CD4-positive, alpha-beta T cell (primary cell): ENCODE data around the gene MPP7. TPM values are rescaled to one million over a fixed set of nuclear protein-coding genes. Genes with fewer than 3 reads are reported as not detected.

Experiments
- ATAC-seq: fragments of 200-7000 bp; cut with Tn5 transposase; one replicate; pipeline ENCODE4 v1.10.0; 2022; ENCODE audit warnings: mild to moderate bottlenecking; ENCODE audit not compliant: poor library complexity
- CTCF ChIA-PET: fragments of 350-600 bp; sonication (Branson Sonifier 250); formaldehyde crosslinking; loops from one replicate; lab custom pipeline; 2021; ENCODE audit warnings: antibody characterized with exemption, inconsistent platforms; lab: Charles Lee
- POLR2A ChIA-PET: fragments of 350-600 bp; sonication (Branson Sonifier 250); formaldehyde crosslinking; loops from one replicate; lab custom pipeline; 2021; ENCODE audit warnings: antibody characterized with exemption, inconsistent platforms; lab: Charles Lee
- DNase-seq, 14 experiments: peaks; one replicate each; pipeline ENCODE4 v3.0.0-alpha.2; 2013 to 2020; ENCODE audit warnings: mixed read lengths in 2 of 14
- H3K27ac ChIP-seq, 2 donors: one replicate each; pipeline versions ENCODE4 v1.5.1 to v1.7.0; 2013; ENCODE audit warnings: low read length in 2 of 2, low read depth in 1 of 2, mild to moderate bottlenecking in 1 of 2
- H3K27me3 ChIP-seq, 2 experiments: 1 replicate in 1 of 2; 2 replicates in 1 of 2; pipeline versions ENCODE4 v1.6.1 to v1.7.0; 2013; ENCODE audit warnings: low read length in 2 of 2, control low read depth in 1 of 2, mild to moderate bottlenecking in 1 of 2, moderate library complexity in 1 of 2; ENCODE audit not compliant: insufficient read depth in 2 of 2, control insufficient read depth in 1 of 2
- H3K36me3 ChIP-seq: one replicate; pipeline ENCODE4 v1.6.1; 2013; ENCODE audit warnings: low read length, control low read depth; ENCODE audit not compliant: insufficient read depth
- H3K4me1 ChIP-seq: one replicate; pipeline ENCODE4 v1.6.1; 2013; ENCODE audit warnings: low read length, control low read depth; ENCODE audit not compliant: insufficient read depth
- H3K4me3 ChIP-seq: one replicate; pipeline ENCODE4 v1.5.1; 2013; ENCODE audit warnings: mild to moderate bottlenecking, low read length, moderate library complexity
- H3K9me3 ChIP-seq, 2 experiments: 1 replicate in 1 of 2; 2 replicates in 1 of 2; pipeline versions ENCODE4 v1.6.1 to v1.7.0; 2013; ENCODE audit warnings: low read length in 2 of 2, mild to moderate bottlenecking in 2 of 2, control low read depth in 1 of 2, moderate library complexity in 1 of 2; ENCODE audit not compliant: control insufficient read depth in 1 of 2, insufficient read depth in 1 of 2
- H3K27ac Mint-ChIP-seq: one replicate; pipeline ENCODE4 v1.8.0; 2020; ENCODE audit warnings: mixed read lengths
- H3K27me3 Mint-ChIP-seq: one replicate; pipeline ENCODE4 v1.8.0; 2021; ENCODE audit warnings: mixed read lengths
- H3K36me3 Mint-ChIP-seq: one replicate; pipeline ENCODE4 v1.8.0; 2021; ENCODE audit warnings: low read depth, mixed read lengths
- H3K4me1 Mint-ChIP-seq: one replicate; pipeline ENCODE4 v1.8.0; 2021; ENCODE audit warnings: low read depth, mixed read lengths
- H3K4me3 Mint-ChIP-seq: one replicate; pipeline ENCODE4 v1.8.0; 2020; ENCODE audit warnings: mild to moderate bottlenecking, mixed read lengths
- H3K9me3 Mint-ChIP-seq: one replicate; pipeline ENCODE4 v1.8.0; 2020; ENCODE audit warnings: mixed read lengths
- intact Hi-C, 2 experiments: fragments of 100-400 bp; cut with DNase I in 1 of 2; cut with micrococcal nuclease in 1 of 2; formaldehyde crosslinking; loops; one replicate each; pipeline versions ENCODE4 v1.15.1 to v1.9.0; 2023 to 2025; cut with DNase I, micrococcal nuclease
- total RNA-seq, 174 experiments: library from RNA in 2 of 174; stranded (reverse) in 2 of 174; gene quantifications; one replicate each; pipeline ENCODE4 v1.2.3 and lab custom pipeline; 2021 to 2026
- TF ChIP-seq, protein P1 (sequence below): fragments of 200-600 bp; IDR thresholded peaks from one replicate; pipeline ENCODE4 v1.8.0; 2022; ENCODE audit warnings: antibody characterized with exemption, mild to moderate bottlenecking

MPP7 gene
- total RNA-seq, 2 experiments from 2014 or later, result 30.4 to 32.5 TPM

DNA sequence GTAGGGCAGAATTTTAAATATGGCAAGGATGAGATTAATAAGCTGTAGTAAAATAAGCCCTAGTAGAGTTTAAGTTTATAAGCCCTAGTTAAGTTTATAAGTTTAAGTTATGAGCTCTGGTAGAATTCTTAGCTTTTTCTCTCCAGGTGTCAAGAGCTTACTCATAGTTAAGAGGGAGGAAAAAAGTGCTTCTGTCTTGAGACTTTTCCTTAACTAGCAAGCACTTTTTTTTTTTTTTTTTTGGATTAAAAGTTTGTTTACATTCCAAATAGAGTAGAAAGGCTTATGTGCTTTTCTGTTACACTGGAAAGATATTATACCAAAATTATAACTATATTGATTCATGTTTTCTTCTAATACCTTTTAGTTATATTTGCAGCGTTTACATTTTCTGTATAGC, 25.5 kb upstream of the MPP7 start:
- no peaks in the 10 kb centered on the region for H3K27me3 ChIP-seq
- POLR2A ChIA-PET, result interaction anchor here (3.0 to 12.5 kb wide), 2 partner anchors 26 to 39 kb away, joined by 17 to 312 read pairs; partner anchors contain the start of gene MPP7
- H3K9me3 ChIP-seq, result no peaks in the 10 kb centered on the region
- H3K4me1 ChIP-seq, result peaks cover 45% of the 10 kb centered on the region
- DNase-seq (no peak), ATAC-seq (no peak)
- H3K36me3 ChIP-seq, result peaks cover 4% of the 10 kb centered on the region
- H3K4me3 ChIP-seq, result no peak overlapping the region
- TF ChIP-seq, protein P1, sequence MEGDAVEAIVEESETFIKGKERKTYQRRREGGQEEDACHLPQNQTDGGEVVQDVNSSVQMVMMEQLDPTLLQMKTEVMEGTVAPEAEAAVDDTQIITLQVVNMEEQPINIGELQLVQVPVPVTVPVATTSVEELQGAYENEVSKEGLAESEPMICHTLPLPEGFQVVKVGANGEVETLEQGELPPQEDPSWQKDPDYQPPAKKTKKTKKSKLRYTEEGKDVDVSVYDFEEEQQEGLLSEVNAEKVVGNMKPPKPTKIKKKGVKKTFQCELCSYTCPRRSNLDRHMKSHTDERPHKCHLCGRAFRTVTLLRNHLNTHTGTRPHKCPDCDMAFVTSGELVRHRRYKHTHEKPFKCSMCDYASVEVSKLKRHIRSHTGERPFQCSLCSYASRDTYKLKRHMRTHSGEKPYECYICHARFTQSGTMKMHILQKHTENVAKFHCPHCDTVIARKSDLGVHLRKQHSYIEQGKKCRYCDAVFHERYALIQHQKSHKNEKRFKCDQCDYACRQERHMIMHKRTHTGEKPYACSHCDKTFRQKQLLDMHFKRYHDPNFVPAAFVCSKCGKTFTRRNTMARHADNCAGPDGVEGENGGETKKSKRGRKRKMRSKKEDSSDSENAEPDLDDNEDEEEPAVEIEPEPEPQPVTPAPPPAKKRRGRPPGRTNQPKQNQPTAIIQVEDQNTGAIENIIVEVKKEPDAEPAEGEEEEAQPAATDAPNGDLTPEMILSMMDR, result no peak
- Mint-ChIP-seq H3K9me3 (no peaks in the 10 kb centered on the region), H3K27ac (no peak overlapping the region), H3K4me1 (peaks cover 75% of the 10 kb centered on the region), H3K27me3 (no peaks in the 10 kb centered on the region), H3K4me3 (no peak overlapping the region), H3K36me3 (peaks cover 2% of the 10 kb centered on the region)
- CTCF ChIA-PET, result interaction anchor here (0.7 to 6.0 kb wide), 5 partner anchors 17 to 611 kb away, joined by 3 to 28 read pairs (median 3); partner anchors contain the start of gene MPP7
- no peak overlapping the region for H3K27ac ChIP-seq
- intact Hi-C loops, result no loop called here

DNA sequence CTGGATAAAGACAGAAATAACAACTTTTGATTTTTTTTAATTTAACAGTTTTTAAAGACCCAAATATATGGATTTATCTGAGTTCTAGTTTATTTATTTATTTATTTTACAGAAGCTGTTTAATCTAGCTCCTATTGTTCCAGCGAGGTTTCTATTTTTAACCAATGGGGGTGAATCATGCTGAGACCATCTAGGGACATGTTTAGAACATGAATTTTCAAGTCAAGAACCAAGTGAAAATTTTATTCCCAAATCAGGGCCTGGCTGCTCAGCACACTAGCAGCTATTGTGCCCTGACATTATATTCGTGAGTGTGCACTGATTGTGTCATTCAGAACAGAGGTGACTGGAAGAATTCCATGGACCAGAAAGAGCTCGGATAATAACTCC, 24.6 kb upstream of the MPP7 start:
- no peaks in the 10 kb centered on the region for H3K9me3 ChIP-seq
- POLR2A ChIA-PET, result interaction anchor here (0.8 to 12.5 kb wide), 6 partner anchors 7 to 41 kb away, joined by 3 to 312 read pairs (median 4); partner anchors contain the start of gene MPP7
- DNase-seq, result no peak
- TF ChIP-seq, protein P1, result no peak
- intact Hi-C loops, result loop anchor here in 1 of 2 experiments (2.0 kb wide), 1 partner anchor 23 kb away; no protein-coding TSS in a partner anchor
- H3K9me3 Mint-ChIP-seq, result no peaks in the 10 kb centered on the region
- peaks cover 4% of the 10 kb centered on the region for H3K36me3 ChIP-seq
- H3K27ac ChIP-seq, result no peak overlapping the region
- H3K27me3 Mint-ChIP-seq, result no peaks in the 10 kb centered on the region
- H3K4me3 ChIP-seq, result no peak overlapping the region
- no peaks in the 10 kb centered on the region for H3K27me3 ChIP-seq
- no peak overlapping the region for H3K4me3 Mint-ChIP-seq
- H3K4me1 Mint-ChIP-seq, result peaks cover 71% of the 10 kb centered on the region
- CTCF ChIA-PET, result interaction anchor here (0.7 to 6.0 kb wide), 4 partner anchors 25 to 813 kb away, joined by 3 to 28 read pairs (median 5); partner anchors contain the start of gene MPP7
- no peak overlapping the region for H3K27ac Mint-ChIP-seq
- ATAC-seq, result no peak
- H3K4me1 ChIP-seq, result peaks cover 40% of the 10 kb centered on the region
- H3K36me3 Mint-ChIP-seq, result peaks cover 2% of the 10 kb centered on the region

DNA sequence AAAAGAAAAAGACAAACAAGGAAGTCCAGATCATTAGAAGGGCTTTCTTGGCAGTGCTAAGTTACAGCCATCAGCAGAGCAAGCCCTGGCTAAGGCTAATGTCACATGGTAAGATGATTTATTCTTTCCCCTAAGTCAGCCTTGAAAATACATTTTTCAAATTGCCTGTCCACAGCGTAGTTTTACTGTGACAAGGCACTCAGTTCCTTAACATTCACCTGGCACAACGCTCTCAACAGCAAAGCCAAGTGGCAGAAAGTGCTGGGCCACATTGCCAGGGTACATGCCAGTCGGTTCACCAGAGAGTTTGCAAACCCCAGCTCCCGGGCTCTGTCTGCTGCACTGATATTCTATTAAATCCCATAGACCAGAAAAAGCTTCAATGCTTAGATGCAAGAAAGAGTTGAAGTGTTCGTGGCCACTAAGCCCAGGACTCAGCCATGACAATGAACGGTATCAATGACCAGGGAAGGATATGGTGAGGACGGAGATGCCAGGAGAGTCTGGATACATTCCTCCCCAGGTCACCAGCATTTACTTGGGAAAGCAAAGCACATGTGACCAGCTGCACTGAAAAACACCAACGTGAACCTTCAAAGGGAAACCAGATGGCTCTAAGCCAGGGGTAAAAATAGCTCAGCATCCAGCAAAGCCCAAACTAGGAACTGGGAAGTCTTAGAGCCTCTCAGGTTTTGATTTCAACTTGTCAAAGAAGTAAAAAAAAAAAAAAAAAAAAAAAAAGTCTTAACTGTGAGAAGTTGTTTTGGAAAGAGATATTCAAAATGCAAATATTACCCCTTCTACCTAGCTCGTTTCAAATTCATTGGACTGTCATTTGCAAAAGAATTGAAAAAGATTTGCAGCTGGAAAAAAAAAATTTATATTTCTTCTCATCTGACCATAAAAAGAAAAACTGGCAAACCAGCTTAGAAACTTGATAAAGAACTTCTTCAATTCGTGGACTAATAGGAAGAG, 23.9 kb upstream of the MPP7 start:
- Histone ChIP-seq H3K4me1 (peaks cover 39% of the 10 kb centered on the region), H3K27me3 (no peaks in the 10 kb centered on the region), H3K36me3 (peaks cover 4% of the 10 kb centered on the region), H3K9me3 (no peaks in the 10 kb centered on the region), H3K4me3 (no peak overlapping the region), H3K27ac (no peak overlapping the region)
- no peaks in the 10 kb centered on the region for H3K9me3 Mint-ChIP-seq
- intact Hi-C loops, result loop anchor here in 1 of 2 experiments (2.0 kb wide), 1 partner anchor 22 kb away; no protein-coding TSS in a partner anchor
- DNase-seq, result no peak
- ATAC-seq, result no peak
- TF ChIP-seq, protein P1, result no peak
- ChIA-PET POLR2A (interaction anchor here (0.8 to 12.5 kb wide), 7 partner anchors 8 to 41 kb away, joined by 3 to 312 read pairs (median 4); partner anchors contain the start of gene MPP7), CTCF (interaction anchor here (0.7 to 6.0 kb wide), 3 partner anchors 22 to 813 kb away, joined by 3 to 28 read pairs (median 7); partner anchors contain the start of gene MPP7)
- no peak overlapping the region for H3K4me3 Mint-ChIP-seq
- no peak overlapping the region for H3K27ac Mint-ChIP-seq
- peaks cover 9% of the 10 kb centered on the region for H3K36me3 Mint-ChIP-seq
- no peaks in the 10 kb centered on the region for H3K27me3 Mint-ChIP-seq
- peaks cover 67% of the 10 kb centered on the region for H3K4me1 Mint-ChIP-seq
